Measurements from ENCODE around the gene CBLN3. TPM values are rescaled to one million over a fixed set of nuclear protein-coding genes. Genes with fewer than 3 reads are reported as not detected.

Gene CBLN3
- total and polyA plus RNA-seq, 9 of the 15 experiments (the other 6 are each of a cell fraction or from before 2014, with no cell fraction given), result 0.05 to 0.59 (median 0.26) TPM; not detected in 1

DNA sequence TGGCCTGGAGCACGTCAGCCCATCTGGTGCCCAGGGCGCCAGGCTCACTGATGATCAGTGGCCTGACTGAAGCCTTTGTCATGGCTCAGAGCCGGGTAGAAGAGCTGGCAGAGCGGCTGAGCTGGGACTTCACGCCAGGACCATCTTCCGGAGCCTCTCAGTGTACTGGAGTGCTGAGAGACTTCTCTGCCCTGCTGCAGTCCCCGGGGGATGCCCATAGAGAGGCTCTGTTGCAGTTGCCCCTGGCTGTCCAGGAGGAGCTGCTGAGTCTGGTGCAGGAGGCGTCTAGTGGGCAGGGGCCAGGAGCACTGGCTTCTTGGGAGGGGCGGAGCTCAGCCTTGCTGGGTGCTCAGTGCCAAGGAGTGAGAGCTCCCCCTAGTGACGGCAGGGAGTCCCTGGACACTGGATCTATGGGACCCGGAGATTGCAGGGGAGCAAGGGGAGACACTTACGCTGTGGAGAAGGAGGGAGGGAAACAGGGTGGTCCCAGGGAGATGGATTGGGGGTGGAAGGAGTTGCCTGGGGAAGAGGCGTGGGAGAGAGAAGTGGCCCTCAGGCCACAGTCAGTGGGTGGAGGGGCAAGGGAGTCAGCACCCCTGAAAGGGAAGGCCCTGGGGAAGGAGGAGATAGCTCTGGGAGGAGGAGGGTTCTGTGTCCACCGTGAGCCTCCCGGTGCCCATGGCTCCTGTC, 2.2 kb upstream of the CBLN3 start:
- BruUV-seq (replicated peaks), result no TSS peak
- 31% methylated on average over 10 of the region's 15 CpGs for WGBS (ENCODE audit: insufficient coverage, low coverage, missing lambda C conversion rate)
- peak; percentile 83 for FAIRE-seq
- H3K27me3 ChIP-seq (ENCODE audit: control insufficient read depth in 2 of 2, insufficient read depth in 2 of 2, low read length in 2 of 2), result no peaks in the 10 kb centered on the region
- POLR2A ChIA-PET, result interaction anchor here (0.6 to 3.9 kb wide), 18 partner anchors 9 to 285 kb away, joined by 3 to 43 read pairs (median 5); partner anchors contain the start of genes ADCY4, SDR39U1 and TINF2
- no peaks in the 10 kb centered on the region for H3K9me3 ChIP-seq (replicated peaks; ENCODE audit: control insufficient read depth, insufficient read depth, low read depth, low read length)
- H4K20me1 ChIP-seq (replicated peaks; ENCODE audit: control insufficient read depth, insufficient read depth, low read length), result peaks cover 5% of the 10 kb centered on the region; the same call in 1 of the 2 replicates
- H3K79me2 ChIP-seq (ENCODE audit: control insufficient read depth, insufficient read depth, low read length), result peaks cover 12% of the 10 kb centered on the region
- intact Hi-C loops (cut with micrococcal nuclease), result loop anchor here (1.0 to 2.0 kb wide), 3 partner anchors 98 to 189 kb away; partner anchors contain the start of gene TINF2
- H2AFZ ChIP-seq (ENCODE audit: low read depth, low read length), result no peak overlapping the region
- DNase-seq (ENCODE audit: extremely low read depth in 1 of 4, low spot score in 3 of 4), result peak; percentile 72 to 91 (median 80)
- in situ Hi-C loops (cut with MboI), result loop anchor here (5.0 to 10.0 kb wide), 3 partner anchors 99 to 377 kb away; partner anchors contain the start of genes CARMIL3 and TINF2
- CTCF ChIA-PET (ENCODE audit: low intra/inter-chr PET ratio), result interaction anchor here (0.6 to 1.9 kb wide), 3 partner anchors 97 to 843 kb away, joined by 3 to 19 read pairs (median 5); partner anchors contain the start of gene ADCY4
- peaks cover 21 to 53% of the 10 kb centered on the region in 2 experiments for H3K4me1 ChIP-seq (replicated peaks in 1 of 2; ENCODE audit: control insufficient read depth in 2 of 2, insufficient read depth in 2 of 2, low read length in 2 of 2)
- H3K27ac ChIP-seq (ENCODE audit: extremely low read depth, low read depth, low read length), result no peak overlapping the region
- H3K9me1 ChIP-seq (ENCODE audit: control insufficient read depth, insufficient read depth, low read length), result peaks cover 3% of the 10 kb centered on the region
- H3K4me3 ChIP-seq, result no peak overlapping the region
- H3K4me2 ChIP-seq (ENCODE audit: insufficient read depth, low read length), result no peak overlapping the region
- peak; percentile 80 for ATAC-seq
- H3K36me3 ChIP-seq (ENCODE audit: control insufficient read depth, insufficient read depth, low read length), result peaks cover 23% of the 10 kb centered on the region; the same call in 2 of the 3 replicates
- no peak overlapping the region for H3K9ac ChIP-seq (ENCODE audit: insufficient read depth in 1 of 2, low read depth in 2 of 2, low read length in 2 of 2)
- TF ChIP-seq SP1 (CRISPR knock-in tag; IDR thresholded peaks at IDR 0.05), result peak; percentile 62
- TF ChIP-seq, protein P1, sequence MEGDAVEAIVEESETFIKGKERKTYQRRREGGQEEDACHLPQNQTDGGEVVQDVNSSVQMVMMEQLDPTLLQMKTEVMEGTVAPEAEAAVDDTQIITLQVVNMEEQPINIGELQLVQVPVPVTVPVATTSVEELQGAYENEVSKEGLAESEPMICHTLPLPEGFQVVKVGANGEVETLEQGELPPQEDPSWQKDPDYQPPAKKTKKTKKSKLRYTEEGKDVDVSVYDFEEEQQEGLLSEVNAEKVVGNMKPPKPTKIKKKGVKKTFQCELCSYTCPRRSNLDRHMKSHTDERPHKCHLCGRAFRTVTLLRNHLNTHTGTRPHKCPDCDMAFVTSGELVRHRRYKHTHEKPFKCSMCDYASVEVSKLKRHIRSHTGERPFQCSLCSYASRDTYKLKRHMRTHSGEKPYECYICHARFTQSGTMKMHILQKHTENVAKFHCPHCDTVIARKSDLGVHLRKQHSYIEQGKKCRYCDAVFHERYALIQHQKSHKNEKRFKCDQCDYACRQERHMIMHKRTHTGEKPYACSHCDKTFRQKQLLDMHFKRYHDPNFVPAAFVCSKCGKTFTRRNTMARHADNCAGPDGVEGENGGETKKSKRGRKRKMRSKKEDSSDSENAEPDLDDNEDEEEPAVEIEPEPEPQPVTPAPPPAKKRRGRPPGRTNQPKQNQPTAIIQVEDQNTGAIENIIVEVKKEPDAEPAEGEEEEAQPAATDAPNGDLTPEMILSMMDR (IDR thresholded peaks at IDR 0.05 in 2 of 3, conservative IDR thresholded peaks at IDR 0.05 in 1 of 3; ENCODE audit: insufficient read depth in 2 of 3, low read depth in 1 of 3, low read length in 3 of 3), result peak; percentile 87 to 93 (median 91)
- 0 out of 2 replicates have a peak, but pooled peaks have one; percentile 4 for TF ChIP-seq JUND (IDR thresholded peaks at IDR 0.05; ENCODE audit: borderline replicate concordance, low read depth, low read length)
- no peak for TF ChIP-seq JUND (tag; IDR thresholded peaks at IDR 0.05; ENCODE audit: borderline replicate concordance, low read depth, low read length)
- TF ChIP-seq, protein P2, sequence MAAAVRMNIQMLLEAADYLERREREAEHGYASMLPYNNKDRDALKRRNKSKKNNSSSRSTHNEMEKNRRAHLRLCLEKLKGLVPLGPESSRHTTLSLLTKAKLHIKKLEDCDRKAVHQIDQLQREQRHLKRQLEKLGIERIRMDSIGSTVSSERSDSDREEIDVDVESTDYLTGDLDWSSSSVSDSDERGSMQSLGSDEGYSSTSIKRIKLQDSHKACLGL (CRISPR knock-in tag; IDR thresholded peaks at IDR 0.05; ENCODE audit: borderline replicate concordance, poor library complexity, severe bottlenecking), result no peak
- TF ChIP-seq FOXK1 (CRISPR knock-in tag; IDR thresholded peaks at IDR 0.05; ENCODE audit: borderline replicate concordance), result no peak
- no peak for TF ChIP-seq ZNF174 (CRISPR knock-in tag; IDR thresholded peaks at IDR 0.05)
- TF ChIP-seq, protein P3, sequence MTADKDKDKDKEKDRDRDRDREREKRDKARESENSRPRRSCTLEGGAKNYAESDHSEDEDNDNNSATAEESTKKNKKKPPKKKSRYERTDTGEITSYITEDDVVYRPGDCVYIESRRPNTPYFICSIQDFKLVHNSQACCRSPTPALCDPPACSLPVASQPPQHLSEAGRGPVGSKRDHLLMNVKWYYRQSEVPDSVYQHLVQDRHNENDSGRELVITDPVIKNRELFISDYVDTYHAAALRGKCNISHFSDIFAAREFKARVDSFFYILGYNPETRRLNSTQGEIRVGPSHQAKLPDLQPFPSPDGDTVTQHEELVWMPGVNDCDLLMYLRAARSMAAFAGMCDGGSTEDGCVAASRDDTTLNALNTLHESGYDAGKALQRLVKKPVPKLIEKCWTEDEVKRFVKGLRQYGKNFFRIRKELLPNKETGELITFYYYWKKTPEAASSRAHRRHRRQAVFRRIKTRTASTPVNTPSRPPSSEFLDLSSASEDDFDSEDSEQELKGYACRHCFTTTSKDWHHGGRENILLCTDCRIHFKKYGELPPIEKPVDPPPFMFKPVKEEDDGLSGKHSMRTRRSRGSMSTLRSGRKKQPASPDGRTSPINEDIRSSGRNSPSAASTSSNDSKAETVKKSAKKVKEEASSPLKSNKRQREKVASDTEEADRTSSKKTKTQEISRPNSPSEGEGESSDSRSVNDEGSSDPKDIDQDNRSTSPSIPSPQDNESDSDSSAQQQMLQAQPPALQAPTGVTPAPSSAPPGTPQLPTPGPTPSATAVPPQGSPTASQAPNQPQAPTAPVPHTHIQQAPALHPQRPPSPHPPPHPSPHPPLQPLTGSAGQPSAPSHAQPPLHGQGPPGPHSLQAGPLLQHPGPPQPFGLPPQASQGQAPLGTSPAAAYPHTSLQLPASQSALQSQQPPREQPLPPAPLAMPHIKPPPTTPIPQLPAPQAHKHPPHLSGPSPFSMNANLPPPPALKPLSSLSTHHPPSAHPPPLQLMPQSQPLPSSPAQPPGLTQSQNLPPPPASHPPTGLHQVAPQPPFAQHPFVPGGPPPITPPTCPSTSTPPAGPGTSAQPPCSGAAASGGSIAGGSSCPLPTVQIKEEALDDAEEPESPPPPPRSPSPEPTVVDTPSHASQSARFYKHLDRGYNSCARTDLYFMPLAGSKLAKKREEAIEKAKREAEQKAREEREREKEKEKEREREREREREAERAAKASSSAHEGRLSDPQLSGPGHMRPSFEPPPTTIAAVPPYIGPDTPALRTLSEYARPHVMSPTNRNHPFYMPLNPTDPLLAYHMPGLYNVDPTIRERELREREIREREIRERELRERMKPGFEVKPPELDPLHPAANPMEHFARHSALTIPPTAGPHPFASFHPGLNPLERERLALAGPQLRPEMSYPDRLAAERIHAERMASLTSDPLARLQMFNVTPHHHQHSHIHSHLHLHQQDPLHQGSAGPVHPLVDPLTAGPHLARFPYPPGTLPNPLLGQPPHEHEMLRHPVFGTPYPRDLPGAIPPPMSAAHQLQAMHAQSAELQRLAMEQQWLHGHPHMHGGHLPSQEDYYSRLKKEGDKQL (CRISPR knock-in tag; IDR thresholded peaks at IDR 0.05; ENCODE audit: borderline replicate concordance), result no peak
- no peak for TF ChIP-seq ZFP36 (IDR thresholded peaks at IDR 0.05; ENCODE audit: low read depth, low read length, partially characterized antibody)
- no peak for TF ChIP-seq NCOA1 (IDR thresholded peaks at IDR 0.05; ENCODE audit: low read depth)
- no peak for TF ChIP-seq RHOXF2B (CRISPR knock-in tag; conservative IDR thresholded peaks at IDR 0.05)
- peak; percentile 46; the same call in 1 of the 2 replicates for TF ChIP-seq MYNN (IDR thresholded peaks at IDR 0.05)
- TF ChIP-seq MYNN (CRISPR knock-in tag; IDR thresholded peaks at IDR 0.05), result no peak
